HG02642 (cell line): ENCODE measurements around the gene STEAP4.
"Not testable (repeated sequence)": the region's sequence is repeated elsewhere in the genome, so short reads cannot be mapped to it uniquely, and the experiment has no call there.

Experiments
- ATAC-seq: cut with Tn5 transposase; IDR thresholded peaks from one replicate; pipeline ENCODE4 v1.9.1; 2021; ENCODE audit warnings: mild to moderate bottlenecking; ENCODE audit not compliant: unreplicated experiment, poor library complexity

The STEAP4 gene

DNA sequence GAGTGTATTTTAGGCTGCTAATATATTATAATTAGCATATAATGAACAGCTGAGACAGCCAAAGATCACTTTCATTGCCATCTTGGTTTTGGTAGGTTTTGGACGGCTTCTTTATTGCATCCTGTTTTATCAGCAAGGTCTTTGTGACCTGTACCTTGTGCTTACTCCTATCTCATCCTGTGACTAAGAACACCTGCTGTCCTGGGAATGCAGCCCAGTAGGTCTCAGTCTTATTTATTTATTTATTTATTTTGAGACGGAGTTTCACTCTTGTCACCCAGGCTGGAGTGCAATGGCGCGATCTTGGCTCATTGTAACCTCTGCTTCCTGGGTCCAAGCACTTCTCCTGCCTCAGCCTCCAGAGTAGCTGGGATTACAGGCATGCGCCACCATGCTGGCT, 31.8 kb downstream of the STEAP4 start:
- ATAC-seq, result not testable (repeated sequence)

GRCh38 chr7:88269586-88269985, 37.1 kb downstream of the STEAP4 start:
- ATAC-seq, result no peak

- ATAC-seq, result no peak
Observed at GRCh38 chr7:88268858-88269257, 37.8 kb downstream of the STEAP4 start.

DNA sequence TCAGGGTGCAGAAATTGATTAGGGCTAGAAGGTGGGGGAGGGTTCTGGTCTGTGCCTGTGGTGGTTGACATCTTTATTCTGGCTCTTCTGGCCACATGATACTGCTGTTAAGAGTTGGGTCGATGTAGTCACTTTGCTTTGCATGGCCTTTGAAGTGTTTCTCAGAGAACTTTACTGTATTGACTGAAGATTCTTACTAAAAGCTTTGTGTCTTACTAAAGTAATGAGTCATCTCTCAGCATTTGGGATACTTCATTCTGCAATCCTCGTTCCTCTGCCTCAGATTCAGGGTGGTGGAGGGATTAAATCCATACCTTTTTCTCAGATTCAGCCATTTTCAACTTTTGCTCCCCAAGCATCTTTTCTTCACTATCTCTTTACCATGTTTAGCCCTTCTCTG, 38.6 kb downstream of the STEAP4 start:
- no peak for ATAC-seq

- no peak for ATAC-seq
Observed at GRCh38 chr7:88267421-88267820, 39.3 kb downstream of the STEAP4 start.

DNA sequence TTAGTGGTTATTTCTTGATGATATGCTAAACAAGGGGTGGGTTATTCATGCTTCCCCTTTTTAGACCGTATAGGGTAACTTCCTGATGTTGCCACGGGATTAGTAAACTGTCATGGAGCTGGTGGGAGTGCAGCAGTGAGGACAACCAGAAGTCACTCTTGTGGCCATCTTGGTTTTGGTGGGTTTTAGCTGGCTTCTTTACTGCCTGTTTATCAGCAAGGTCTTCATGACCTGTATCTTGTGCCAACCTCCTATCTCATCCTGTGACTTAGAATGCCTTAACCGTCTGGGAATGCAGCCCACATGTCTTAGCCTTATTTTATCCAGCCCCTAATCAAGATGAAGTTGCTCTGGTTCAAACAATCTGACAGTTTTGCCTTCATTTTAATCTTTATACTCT, 41.7 kb downstream of the STEAP4 start:
- not testable (repeated sequence) for ATAC-seq

GRCh38 chr7:88262562-88262961, 44.1 kb downstream of the STEAP4 start:
- ATAC-seq, result no peak

- ATAC-seq, result no peak
Observed at GRCh38 chr7:88260719-88261118, 46.0 kb downstream of the STEAP4 start.

DNA sequence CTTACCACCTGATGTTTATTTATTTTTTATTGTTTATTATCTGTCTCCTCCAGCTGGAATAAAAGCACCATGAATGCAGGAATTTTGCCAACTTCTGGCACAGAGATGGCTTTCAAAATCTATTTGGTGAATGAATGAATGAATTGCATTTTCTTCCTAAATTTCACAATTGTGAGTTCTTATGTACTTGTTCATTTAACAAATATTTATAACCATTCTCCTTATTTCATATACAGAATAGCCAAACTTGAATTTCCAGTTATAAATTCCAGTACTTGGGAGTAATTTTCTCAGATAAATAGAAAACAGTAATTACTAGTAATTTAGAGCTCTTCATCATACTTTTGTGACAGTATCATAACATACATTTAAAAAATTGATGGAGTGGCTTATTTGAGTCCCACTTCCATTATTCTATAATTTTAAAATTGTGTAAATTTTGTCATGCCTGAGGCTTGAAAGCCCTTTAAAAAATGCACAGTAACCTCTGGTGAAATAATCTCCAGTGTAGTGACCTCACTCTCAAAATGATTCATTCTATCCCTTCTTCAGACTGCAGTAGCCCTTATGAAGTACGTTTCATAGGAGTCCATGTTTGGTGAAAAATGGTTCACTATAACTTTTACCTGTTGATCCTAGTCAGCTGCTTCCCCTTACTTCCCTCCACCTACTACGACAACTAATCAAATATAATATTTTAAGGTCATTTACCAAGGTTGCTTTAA, 46.9 kb downstream of the STEAP4 start:
- no peak for ATAC-seq

DNA sequence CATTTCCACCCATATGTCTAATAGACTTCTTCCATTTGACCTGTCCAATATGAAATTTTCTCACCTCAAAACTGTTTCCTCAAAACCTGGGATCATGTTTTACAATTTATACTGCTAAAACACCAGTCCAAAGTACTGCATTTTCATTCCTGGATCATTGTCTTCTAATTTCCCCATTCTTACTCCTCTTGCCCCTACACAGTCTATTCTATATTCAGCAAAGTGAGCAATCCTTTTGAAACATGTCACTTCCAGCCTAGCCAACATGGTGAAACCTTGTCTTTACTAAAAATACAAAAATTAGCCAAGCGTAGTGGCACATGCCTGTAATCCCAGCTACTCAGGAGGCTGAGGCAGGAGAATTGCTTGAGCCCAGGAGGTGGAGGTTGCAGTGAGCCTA, 48.4 kb downstream of the STEAP4 start:
- not testable (repeated sequence) for ATAC-seq

DNA sequence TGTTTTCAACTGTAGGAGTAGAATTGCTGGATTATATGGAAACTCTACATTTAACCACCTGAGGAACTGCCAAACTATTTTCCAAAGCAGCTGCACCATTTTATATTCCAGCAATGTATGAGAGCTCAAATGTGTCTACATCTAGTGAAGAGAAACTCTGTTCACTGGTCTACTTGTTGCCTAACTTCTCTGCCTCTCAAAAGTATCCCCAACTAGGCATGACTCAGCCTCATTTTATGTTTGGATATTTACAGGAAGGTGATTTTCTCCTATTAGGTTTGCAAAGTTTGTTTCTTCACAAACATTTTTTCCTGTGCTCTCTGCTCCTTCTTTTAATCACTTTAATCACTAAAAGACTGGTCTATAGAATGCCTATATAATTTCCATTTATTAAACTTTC, 49.8 kb downstream of the STEAP4 start:
- no peak for ATAC-seq

DNA sequence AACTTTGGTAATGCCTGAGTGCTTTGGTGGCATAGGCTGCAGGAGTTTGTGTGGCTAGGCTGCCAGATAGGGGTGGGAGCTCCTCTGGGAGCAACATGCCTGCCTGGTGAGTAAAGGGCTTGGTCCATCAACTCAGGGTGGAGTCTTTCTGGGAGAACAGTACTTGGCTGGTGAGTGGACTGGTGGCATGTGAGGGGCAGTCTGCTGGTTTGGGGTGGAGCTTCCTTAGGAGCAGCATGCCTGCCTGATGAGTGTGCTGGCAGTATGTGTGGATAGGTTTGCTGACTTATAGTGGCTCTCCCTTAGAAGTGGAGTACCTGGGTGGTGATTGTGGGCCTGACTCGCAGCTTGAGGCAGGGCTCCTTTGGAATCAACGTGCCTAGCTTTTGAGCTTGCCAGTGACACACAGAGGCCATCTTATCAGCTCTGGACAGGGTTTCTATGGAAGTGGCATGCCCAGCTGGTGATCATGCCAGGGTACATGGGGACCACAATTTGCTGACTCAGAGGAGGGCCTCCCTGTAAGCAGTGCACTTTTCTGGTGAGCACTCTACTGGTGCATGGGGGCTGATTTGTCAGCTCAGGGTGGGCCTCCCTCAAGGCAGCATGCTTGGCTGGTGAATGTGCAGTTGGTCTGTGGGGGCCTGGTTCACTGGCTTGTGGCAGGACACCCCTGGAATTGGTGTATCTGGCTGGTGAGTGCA, 51.8 kb downstream of the STEAP4 start:
- ATAC-seq, result no peak

- no peak for ATAC-seq
Observed at GRCh38 chr7:88253640-88254039, 53.1 kb downstream of the STEAP4 start.

GRCh38 chr7:88244258-88244657, 62.4 kb downstream of the STEAP4 start:
- ATAC-seq, result no peak

DNA sequence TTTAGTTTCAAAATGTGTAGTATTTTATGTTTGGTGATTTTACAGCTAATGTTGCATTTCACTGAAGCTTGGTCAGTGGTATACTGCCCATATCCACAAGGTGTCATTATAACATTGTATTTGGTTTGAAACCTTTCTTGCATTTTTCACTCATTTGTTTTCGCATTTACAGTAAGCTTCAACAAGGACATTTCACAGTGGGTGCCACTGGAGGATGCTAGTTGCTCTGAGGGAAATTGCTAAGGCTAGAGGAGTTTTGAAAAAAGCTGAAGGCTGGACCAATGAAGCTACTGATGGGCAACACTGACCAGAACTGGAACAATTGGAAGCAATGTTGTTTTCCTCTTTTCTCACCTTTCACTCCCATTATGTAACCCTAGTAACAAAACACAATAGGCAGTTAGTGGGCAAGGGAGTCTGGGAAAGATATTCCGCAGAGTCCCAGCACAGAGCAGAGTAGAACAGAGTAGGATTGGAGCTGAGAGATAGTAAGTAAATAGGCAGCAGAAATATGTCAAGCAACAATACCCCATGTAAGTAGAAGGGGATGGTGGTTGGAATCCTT, 63.3 kb downstream of the STEAP4 start:
- peak; percentile 75 for ATAC-seq

DNA sequence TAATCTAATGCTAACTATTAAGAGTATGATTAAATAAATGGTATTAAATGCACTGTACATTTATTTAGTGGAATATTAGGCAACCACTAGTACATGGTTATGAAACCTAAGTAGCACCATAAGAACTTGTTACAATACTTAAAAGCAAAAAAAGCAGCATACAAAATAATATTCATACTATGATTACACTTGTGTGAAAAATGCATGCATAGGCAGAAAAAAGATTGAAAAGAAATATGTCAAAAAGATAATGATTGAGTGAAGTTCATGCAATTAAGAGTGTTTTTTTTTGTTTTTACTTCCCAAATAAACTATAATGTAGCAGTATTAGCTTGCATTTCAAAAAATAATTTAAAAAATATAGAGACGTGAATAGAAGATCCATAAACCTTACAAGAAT, 66.8 kb downstream of the STEAP4 start:
- no peak for ATAC-seq

DNA sequence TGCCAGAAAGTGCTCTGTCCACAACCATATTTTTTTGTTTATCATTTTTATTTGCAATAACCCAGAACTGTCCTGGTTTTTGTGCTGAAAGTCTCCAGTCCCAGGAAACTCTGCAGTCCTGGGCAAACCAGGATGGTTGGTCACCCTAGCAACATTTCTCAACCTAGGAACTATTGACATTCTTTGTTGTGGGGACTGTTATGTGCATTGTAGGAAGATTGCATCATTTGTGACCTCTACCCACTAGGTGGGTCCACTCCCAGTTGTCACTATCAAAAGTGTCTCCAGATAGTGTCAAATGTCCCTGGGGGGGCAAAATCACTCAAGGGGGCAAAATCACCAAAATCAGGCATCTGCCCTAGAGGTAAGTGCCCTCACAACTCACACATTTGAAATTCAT, 72.9 kb downstream of the STEAP4 start:
- no peak for ATAC-seq

DNA sequence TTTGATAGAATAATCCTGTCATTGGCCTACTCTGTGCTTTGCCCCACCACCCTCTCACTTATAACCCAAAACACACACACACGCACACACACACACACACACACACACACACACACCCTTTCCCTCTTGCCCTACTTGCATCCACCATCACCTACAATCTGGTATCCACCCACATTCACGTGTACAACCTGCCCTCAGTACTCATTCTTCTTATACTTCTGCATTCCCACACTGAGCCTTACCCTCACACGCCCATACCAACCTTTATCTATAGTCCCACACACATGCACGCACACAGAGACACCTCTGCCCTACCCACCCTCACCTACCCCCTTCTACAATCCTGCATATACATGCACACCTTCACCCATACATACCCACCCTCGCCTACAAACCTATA, 76.0 kb downstream of the STEAP4 start:
- no peak for ATAC-seq

DNA sequence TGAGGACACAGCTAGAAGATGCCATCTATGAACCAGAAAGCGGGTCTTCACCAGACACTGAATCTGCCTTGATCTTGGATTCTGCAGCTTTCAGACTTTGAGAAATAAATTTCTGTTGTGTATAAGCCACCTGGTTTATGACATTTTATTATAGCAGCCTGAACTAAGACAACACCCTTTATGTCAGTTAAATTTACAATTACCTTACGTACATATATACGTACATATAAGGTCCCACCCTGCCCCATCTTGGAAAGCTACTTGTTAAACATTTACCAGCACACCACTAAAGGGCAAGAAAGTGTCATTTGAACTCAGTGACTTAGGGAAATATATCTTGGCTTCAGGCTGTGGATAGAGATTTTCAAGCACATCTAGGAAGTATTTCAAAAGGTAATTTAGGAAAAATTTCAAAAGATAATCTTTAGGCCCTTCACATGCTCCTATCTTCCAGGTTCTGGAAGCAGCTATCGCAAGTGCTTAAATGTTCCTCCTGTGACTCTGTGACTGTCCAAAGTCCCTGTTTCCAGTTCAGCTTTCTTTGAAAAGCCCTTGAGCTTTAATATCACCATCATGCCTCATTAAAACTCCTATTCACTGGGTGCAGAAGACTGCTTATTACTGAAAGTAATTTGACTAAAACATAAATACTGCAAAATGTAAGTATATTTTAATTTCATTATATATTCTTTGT, 77.2 kb downstream of the STEAP4 start:
- ATAC-seq, result no peak

- no peak for ATAC-seq
Observed at GRCh38 chr7:88226886-88227516, 79.7 kb downstream of the STEAP4 start.

GRCh38 chr7:88226201-88226600, 80.5 kb downstream of the STEAP4 start:
- ATAC-seq, result no peak
